Spleen (tissue), 11 donors: ENCODE measurements around the gene ADARB2. TPM values are rescaled to one million over a fixed set of nuclear protein-coding genes. Genes with fewer than 3 reads are reported as not detected.
A peak's percentile ranks its signal among the peaks of the same experiment; 100 is the strongest.

Experiments used
- DNase-seq: peaks from one replicate; pipeline ENCODE4 v3.0.0-alpha.2; 2020
- H3K27ac ChIP-seq, 8 donors: fragments of 200-600 bp; sonication (generic) in 7 of 8; 1 replicate in 4 of 8; 2 replicates in 4 of 8; pipeline versions ENCODE4 v1.5.0 to v1.8.0; 2016 to 2021; ENCODE audit warnings: inconsistent platforms in 4 of 8, mild to moderate bottlenecking in 4 of 8, moderate library complexity in 1 of 8
- H3K27me3 ChIP-seq, 7 donors: fragments of 200-600 bp; sonication (generic) in 6 of 7; replicated peaks in 1 of 7; 1 replicate in 4 of 7; 2 replicates in 3 of 7; pipeline versions ENCODE4 v1.5.0 to v1.8.0; 2016 to 2021; ENCODE audit warnings: inconsistent platforms in 3 of 7, mild to moderate bottlenecking in 1 of 7
- H3K36me3 ChIP-seq, 6 donors: fragments of 200-600 bp; sonication (generic) in 5 of 6; 1 replicate in 4 of 6; 2 replicates in 2 of 6; pipeline versions ENCODE4 v1.5.0 to v1.8.0; 2016 to 2021; ENCODE audit warnings: inconsistent platforms in 2 of 6
- H3K4me1 ChIP-seq, 6 donors: fragments of 200-600 bp; sonication (generic) in 5 of 6; 1 replicate in 3 of 6; 2 replicates in 3 of 6; pipeline versions ENCODE4 v1.5.0 to v1.8.0; 2016 to 2021; ENCODE audit warnings: inconsistent platforms in 3 of 6
- H3K4me3 ChIP-seq, 8 donors: fragments of 200-600 bp; sonication (generic) in 7 of 8; 1 replicate in 4 of 8; 2 replicates in 4 of 8; pipeline versions ENCODE4 v1.5.0 to v1.8.0; 2016 to 2021; ENCODE audit warnings: inconsistent platforms in 4 of 8, mild to moderate bottlenecking in 4 of 8, moderate library complexity in 2 of 8
- H3K9me3 ChIP-seq, 8 donors: fragments of 200-600 bp; sonication (generic) in 7 of 8; 1 replicate in 4 of 8; 2 replicates in 4 of 8; pipeline versions ENCODE4 v1.5.0 to v1.8.0; 2016 to 2021; ENCODE audit warnings: inconsistent platforms in 4 of 8
- POLR2A ChIP-seq, 3 donors: fragments of 450-650 bp; IDR thresholded peaks; one replicate each; pipeline ENCODE4 v1.5.1; 2017; ENCODE audit warnings: antibody characterized with exemption in 3 of 3, mild to moderate bottlenecking in 1 of 3
- POLR2AphosphoS5 ChIP-seq, 3 donors: sonication (generic); formaldehyde crosslinking; IDR thresholded peaks; one replicate each; pipeline ENCODE4 v1.5.1; 2017; ENCODE audit warnings: antibody characterized with exemption in 3 of 3
- WGBS, 5 donors: extraction: QIAGEN DNeasy Blood & Tissue Kit in 3 of 5; methylation state at CpG; one replicate each; pipeline versions ENCODE4 v1.1.5 to v1.1.7; 2013 to 2018; 5-methylcytosine and 5-hydroxymethylcytosine counted together
- intact Hi-C: fragments of 100-400 bp; cut with DNase I; formaldehyde crosslinking; loops from one replicate; pipeline ENCODE4 v1.15.0; 2023; ENCODE audit warnings: low total_unique reads
- polyA plus RNA-seq, 3 donors: library from polyadenylated mRNA; stranded (reverse); fragments of 200-250 nt; gene quantifications; one replicate each; pipeline ENCODE4 v1.2.1, GENCODE V29; 2013
- total RNA-seq, 7 donors: library from RNA; depleted of rRNA in 3 of 7; stranded (reverse); fragments of >200 nt in 3 of 7; fragmentation: NEBNext Ultra II Directional in 4 of 7; extraction: Animal tissue kit (Norgen Biotek cat#: 25700) in 4 of 7; gene quantifications; one replicate each; pipeline versions ENCODE4 v1.1.0 to v1.2.1, GENCODE V29; 2016 to 2021
- TF ChIP-seq, protein P1 (sequence below), 11 experiments: fragments of 200-600 bp in 7 of 11; fragments of 450-650 bp in 4 of 11; sonication (generic) in 4 of 11; IDR thresholded peaks in 8 of 11; conservative IDR thresholded peaks in 3 of 11; 1 replicate in 7 of 11; 2 replicates in 4 of 11; pipeline versions ENCODE4 v1.4.0 to v1.8.0; 2016 to 2021; ENCODE audit warnings: antibody characterized with exemption in 11 of 11, inconsistent platforms in 4 of 11, mild to moderate bottlenecking in 1 of 11
- donor health status: healthy with polysubstance abuse.
- donor health status: DM: no; HTN: no; CAD: no; lungs with moderate emphysema.
- donor health status: DM: no; HTN: no; CAD: no.
- donor health status: Bipolar disorder and iron deficiency.
- donor health status: healthy.
- donor health status: DM: no; HTN: no; CAD: no.
- donor health status: DM: yes; HTN: yes; CAD: no.

Gene ADARB2
- total and polyA plus RNA-seq, 10 donors: 0.05 to 8.1 (median 0.96) TPM

- Histone ChIP-seq H3K27ac (no peak overlapping the region), H3K4me1 (no peaks in the 10 kb centered on the region), H3K9me3 (peaks cover 0 to 2% (median 0%) of the 10 kb centered on the region in 8 donors), H3K27me3 (peaks cover 0 to 55% (median 0%) of the 10 kb centered on the region in 7 donors), H3K36me3 (no peaks in the 10 kb centered on the region), H3K4me3 (no peak overlapping the region)
- WGBS, 5 donors: 88 to 94% (median 90%) methylated on average over 15 of the region's 15 CpGs
- no peak for TF ChIP-seq POLR2A (IDR thresholded peaks at IDR 0.05)
- TF ChIP-seq, protein P1, sequence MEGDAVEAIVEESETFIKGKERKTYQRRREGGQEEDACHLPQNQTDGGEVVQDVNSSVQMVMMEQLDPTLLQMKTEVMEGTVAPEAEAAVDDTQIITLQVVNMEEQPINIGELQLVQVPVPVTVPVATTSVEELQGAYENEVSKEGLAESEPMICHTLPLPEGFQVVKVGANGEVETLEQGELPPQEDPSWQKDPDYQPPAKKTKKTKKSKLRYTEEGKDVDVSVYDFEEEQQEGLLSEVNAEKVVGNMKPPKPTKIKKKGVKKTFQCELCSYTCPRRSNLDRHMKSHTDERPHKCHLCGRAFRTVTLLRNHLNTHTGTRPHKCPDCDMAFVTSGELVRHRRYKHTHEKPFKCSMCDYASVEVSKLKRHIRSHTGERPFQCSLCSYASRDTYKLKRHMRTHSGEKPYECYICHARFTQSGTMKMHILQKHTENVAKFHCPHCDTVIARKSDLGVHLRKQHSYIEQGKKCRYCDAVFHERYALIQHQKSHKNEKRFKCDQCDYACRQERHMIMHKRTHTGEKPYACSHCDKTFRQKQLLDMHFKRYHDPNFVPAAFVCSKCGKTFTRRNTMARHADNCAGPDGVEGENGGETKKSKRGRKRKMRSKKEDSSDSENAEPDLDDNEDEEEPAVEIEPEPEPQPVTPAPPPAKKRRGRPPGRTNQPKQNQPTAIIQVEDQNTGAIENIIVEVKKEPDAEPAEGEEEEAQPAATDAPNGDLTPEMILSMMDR (IDR thresholded peaks at IDR 0.05 in 8 of 11, conservative IDR thresholded peaks at IDR 0.05 in 3 of 11): no peak
- no peak for TF ChIP-seq POLR2AphosphoS5 (IDR thresholded peaks at IDR 0.05)
- no peak for DNase-seq
- intact Hi-C loops: no loop called here
These were observed 12.3 kb downstream of the ADARB2 start for GRCh38 chr10:1724921-1725488.

DNA sequence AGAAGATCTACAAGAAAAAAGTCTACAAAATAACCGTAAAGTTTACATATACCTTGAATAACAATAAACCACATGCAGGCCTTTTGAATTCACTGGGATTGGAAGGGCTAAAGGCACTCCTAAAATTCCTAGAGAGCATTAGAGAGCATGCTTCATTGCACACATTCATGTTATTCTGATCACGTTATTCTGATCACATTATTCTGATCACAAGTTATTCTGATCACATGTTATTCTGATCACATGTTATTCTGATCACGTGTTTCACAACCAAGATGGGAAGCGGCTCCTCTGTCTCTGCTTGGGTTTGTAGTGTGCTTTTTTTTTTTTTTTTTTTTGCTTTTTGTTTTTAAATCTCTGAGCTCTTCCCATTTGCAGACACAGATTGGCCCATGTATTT, 20.5 kb downstream of the ADARB2 start:
- DNase-seq: no peak
- Histone ChIP-seq H3K4me3 (no peak overlapping the region), H3K27ac (no peak overlapping the region), H3K27me3 (peaks cover 0 to 80% (median 5%) of the 10 kb centered on the region in 7 donors), H3K4me1 (no peaks in the 10 kb centered on the region), H3K9me3 (peaks cover 0 to 4% (median 0%) of the 10 kb centered on the region in 8 donors), H3K36me3 (no peaks in the 10 kb centered on the region)
- WGBS, 5 donors: 71 to 82% (median 76%) methylated on average over 4 of the region's 4 CpGs
- intact Hi-C loops: no loop called here
- TF ChIP-seq, protein P1 (IDR thresholded peaks at IDR 0.05 in 8 of 11, conservative IDR thresholded peaks at IDR 0.05 in 3 of 11): no peak
- no peak for TF ChIP-seq POLR2A (IDR thresholded peaks at IDR 0.05)

DNA sequence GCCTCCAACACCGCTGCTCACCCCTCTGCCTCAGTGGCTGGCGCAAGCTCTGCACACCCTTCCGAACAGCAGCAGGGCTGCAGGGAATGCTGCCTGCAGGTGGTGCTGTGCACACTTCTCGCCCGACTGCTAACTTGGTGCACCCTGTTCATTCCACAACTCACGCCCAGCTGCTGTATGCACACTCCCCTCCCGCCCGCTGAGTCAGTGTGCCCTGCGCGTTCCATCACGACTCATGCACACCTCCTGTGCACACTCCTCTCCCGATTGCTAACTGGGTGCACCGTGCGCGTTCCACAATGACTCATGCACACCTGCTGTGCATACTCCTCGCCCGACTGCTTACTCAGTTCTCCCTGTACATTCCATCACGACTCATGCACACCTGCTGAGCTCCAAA, 21.5 kb downstream of the ADARB2 start:
- Histone ChIP-seq H3K27ac (no peak overlapping the region), H3K4me1 (no peaks in the 10 kb centered on the region), H3K4me3 (no peak overlapping the region), H3K9me3 (peaks cover 0 to 4% (median 0%) of the 10 kb centered on the region in 8 donors), H3K36me3 (no peaks in the 10 kb centered on the region), H3K27me3 (peaks cover 0 to 90% (median 5%) of the 10 kb centered on the region in 7 donors)
- no peak for DNase-seq
- intact Hi-C loops: no loop called here
- 46 to 56% (median 49%) methylated on average over 18 of the region's 18 CpGs for WGBS, 5 donors
- TF ChIP-seq, protein P1 (IDR thresholded peaks at IDR 0.05 in 8 of 11, conservative IDR thresholded peaks at IDR 0.05 in 3 of 11): peak in 1 of 11 experiments; percentile 21
- no peak for TF ChIP-seq POLR2AphosphoS5 (IDR thresholded peaks at IDR 0.05)

DNA sequence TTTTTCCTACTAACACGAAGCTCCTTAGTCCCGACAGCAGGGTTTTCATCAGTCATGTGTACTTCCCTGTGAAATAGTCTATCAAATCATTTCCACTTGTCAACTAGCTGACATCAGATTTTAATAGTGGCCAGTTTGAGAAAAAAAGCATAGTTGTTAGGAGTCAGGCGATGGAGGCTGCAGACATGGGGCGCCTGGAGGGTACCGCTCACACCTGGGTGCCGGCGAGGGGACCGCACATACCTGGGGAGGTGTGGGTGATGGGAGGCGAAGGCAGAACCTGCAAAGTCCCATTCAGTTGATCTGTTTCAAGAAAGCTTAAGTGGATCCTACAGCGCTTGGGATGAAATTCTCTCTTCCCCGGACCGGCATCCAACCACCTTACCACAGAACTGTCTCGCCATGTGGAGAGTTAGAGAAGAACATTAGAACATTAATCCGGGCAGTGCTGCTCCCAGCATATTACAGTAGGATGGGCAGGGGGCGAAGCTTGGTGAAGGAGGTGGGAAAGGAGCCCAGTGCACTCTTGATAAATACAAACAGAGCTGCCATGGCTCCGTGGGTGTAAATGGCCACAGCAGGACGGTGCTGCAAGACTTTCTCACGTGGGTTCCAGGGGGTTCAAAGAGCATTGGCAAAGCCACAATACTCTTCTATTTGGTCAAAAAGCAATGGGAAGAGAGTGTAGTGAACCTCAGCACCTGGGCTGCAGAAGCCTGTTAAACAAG, 24.2 kb downstream of the ADARB2 start:
- intact Hi-C loops: no loop called here
- no peak overlapping the region for H3K4me3 ChIP-seq
- no peaks in the 10 kb centered on the region for H3K36me3 ChIP-seq
- TF ChIP-seq POLR2A (IDR thresholded peaks at IDR 0.05): no peak
- no peak for TF ChIP-seq POLR2AphosphoS5 (IDR thresholded peaks at IDR 0.05)
- TF ChIP-seq, protein P1 (IDR thresholded peaks at IDR 0.05 in 8 of 11, conservative IDR thresholded peaks at IDR 0.05 in 3 of 11): no peak
- DNase-seq: no peak
- no peaks in the 10 kb centered on the region for H3K9me3 ChIP-seq
- no peak overlapping the region for H3K27ac ChIP-seq
- 86 to 92% (median 88%) methylated on average over 18 of the region's 18 CpGs for WGBS, 5 donors
- no peaks in the 10 kb centered on the region for H3K4me1 ChIP-seq
- H3K27me3 ChIP-seq: peaks cover 0 to 98% (median 0%) of the 10 kb centered on the region in 7 donors
